ENCODE data around the gene PSMD3. TPM values are rescaled to one million over a fixed set of nuclear protein-coding genes. Genes with fewer than 3 reads are reported as not detected.

Gene PSMD3
- total RNA-seq, 1 donor from 2014 or later = 79.3 TPM

GRCh38 chr17:40015998-40016985 is 35.7 kb downstream of the PSMD3 start:
- H3K4me1 ChIP-seq = peaks cover 67% of the 10 kb centered on the region
- peak overlapping the region; percentile 14 for H3K4me3 ChIP-seq
- TF ChIP-seq CTCF (IDR thresholded peaks at IDR 0.05) = no peak

GRCh38 chr17:40017422-40018080 is 36.9 kb downstream of the PSMD3 start:
- Histone ChIP-seq H3K4me3 (no peak overlapping the region), H3K36me3 (peaks cover 35% of the 10 kb centered on the region), H3K27ac (peak overlapping the region; percentile 31), H3K4me1 (peaks cover 80% of the 10 kb centered on the region), H3K27me3 (ENCODE audit: low read depth) (no peaks in the 10 kb centered on the region), H3K9me3 (no peaks in the 10 kb centered on the region)
- no peak for ATAC-seq
- no peak for DNase-seq
- no peak for TF ChIP-seq CTCF (IDR thresholded peaks at IDR 0.05)
- intact Hi-C loops (cut with DNase I) = no loop called here

More at GRCh38 chr17:40015998-40016985, 35.7 kb downstream of the PSMD3 start:
- Histone ChIP-seq H3K9me3 (no peaks in the 10 kb centered on the region), H3K27ac (peak overlapping the region; percentile 68), H3K27me3 (ENCODE audit: low read depth) (no peaks in the 10 kb centered on the region), H3K36me3 (peaks cover 22% of the 10 kb centered on the region)
- intact Hi-C loops (cut with DNase I) = no loop called here
- ATAC-seq (no peak), DNase-seq (no peak)

- peak overlapping the region; percentile 36 for H3K27ac ChIP-seq
- H3K36me3 ChIP-seq = peaks cover 44% of the 10 kb centered on the region
- no peak for TF ChIP-seq CTCF (IDR thresholded peaks at IDR 0.05)
- DNase-seq = no peak
- peaks cover 87% of the 10 kb centered on the region for H3K4me1 ChIP-seq
- H3K27me3 ChIP-seq (ENCODE audit: low read depth) = no peaks in the 10 kb centered on the region
- H3K9me3 ChIP-seq = no peaks in the 10 kb centered on the region
- no peak for ATAC-seq
- H3K4me3 ChIP-seq = no peak overlapping the region
- intact Hi-C loops (cut with DNase I) = no loop called here
These were observed 37.9 kb downstream of the PSMD3 start for GRCh38 chr17:40018211-40019121.

- no peak overlapping the region for H3K27ac ChIP-seq
- peaks cover 87% of the 10 kb centered on the region for H3K4me1 ChIP-seq
- ATAC-seq = no peak
- intact Hi-C loops (cut with DNase I) = no loop called here
- peaks cover 53% of the 10 kb centered on the region for H3K36me3 ChIP-seq
- no peak for TF ChIP-seq CTCF (IDR thresholded peaks at IDR 0.05)
- H3K27me3 ChIP-seq (ENCODE audit: low read depth) = no peaks in the 10 kb centered on the region
- no peaks in the 10 kb centered on the region for H3K9me3 ChIP-seq
- H3K4me3 ChIP-seq = no peak overlapping the region
- DNase-seq = no peak
These were observed 38.8 kb downstream of the PSMD3 start for GRCh38 chr17:40019140-40019991.

Data from lower lobe of right lung (tissue), 2 donors.